Upper lobe of left lung (tissue), 4 donors: ENCODE results near the gene DNAH8.

ENCODE experiments used
- EP300 ChIP-seq, 4 donors: sonication (generic); formaldehyde crosslinking; IDR thresholded peaks; one replicate each; pipeline ENCODE4 v1.5.1; 2017; ENCODE audit warnings: antibody characterized with exemption in 4 of 4, control low read depth in 2 of 4
- POLR2A ChIP-seq, 4 donors: fragments of 450-650 bp; IDR thresholded peaks; one replicate each; pipeline ENCODE4 v1.5.1; 2016 to 2017; ENCODE audit warnings: antibody characterized with exemption in 4 of 4, mild to moderate bottlenecking in 2 of 4
- TF ChIP-seq, protein P1 (sequence below), 6 experiments: fragments of 450-650 bp in 4 of 6; fragments of 200-600 bp in 2 of 6; sonication (generic) in 2 of 6; IDR thresholded peaks; one replicate each; pipeline ENCODE4 v1.5.1; 2016 to 2019; ENCODE audit warnings: antibody characterized with exemption in 6 of 6

DNA sequence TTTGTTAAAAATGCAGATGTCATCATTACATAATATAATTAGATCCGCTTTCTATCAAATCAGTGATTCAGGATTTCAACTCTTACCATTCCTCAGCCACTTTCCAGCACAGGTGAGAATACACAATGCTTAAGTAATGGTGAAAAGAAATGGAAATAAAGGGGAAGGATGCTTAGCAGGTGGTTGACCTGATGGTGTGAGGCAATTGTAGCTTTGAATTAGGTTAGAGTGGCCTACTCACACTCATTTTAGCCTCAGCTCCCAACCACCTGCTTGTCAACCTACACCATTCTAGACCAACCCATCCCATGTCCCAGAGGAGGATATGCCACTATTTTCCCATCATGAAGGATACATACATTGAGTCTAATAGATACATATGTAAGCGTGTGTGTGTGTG, 138.1 kb downstream of the DNAH8 start:
- no peak for TF ChIP-seq EP300 (IDR thresholded peaks at IDR 0.05)
- TF ChIP-seq POLR2A (IDR thresholded peaks at IDR 0.05), result no peak
- TF ChIP-seq, protein P1, sequence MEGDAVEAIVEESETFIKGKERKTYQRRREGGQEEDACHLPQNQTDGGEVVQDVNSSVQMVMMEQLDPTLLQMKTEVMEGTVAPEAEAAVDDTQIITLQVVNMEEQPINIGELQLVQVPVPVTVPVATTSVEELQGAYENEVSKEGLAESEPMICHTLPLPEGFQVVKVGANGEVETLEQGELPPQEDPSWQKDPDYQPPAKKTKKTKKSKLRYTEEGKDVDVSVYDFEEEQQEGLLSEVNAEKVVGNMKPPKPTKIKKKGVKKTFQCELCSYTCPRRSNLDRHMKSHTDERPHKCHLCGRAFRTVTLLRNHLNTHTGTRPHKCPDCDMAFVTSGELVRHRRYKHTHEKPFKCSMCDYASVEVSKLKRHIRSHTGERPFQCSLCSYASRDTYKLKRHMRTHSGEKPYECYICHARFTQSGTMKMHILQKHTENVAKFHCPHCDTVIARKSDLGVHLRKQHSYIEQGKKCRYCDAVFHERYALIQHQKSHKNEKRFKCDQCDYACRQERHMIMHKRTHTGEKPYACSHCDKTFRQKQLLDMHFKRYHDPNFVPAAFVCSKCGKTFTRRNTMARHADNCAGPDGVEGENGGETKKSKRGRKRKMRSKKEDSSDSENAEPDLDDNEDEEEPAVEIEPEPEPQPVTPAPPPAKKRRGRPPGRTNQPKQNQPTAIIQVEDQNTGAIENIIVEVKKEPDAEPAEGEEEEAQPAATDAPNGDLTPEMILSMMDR (IDR thresholded peaks at IDR 0.05), result no peak
